SW480 (cell line): ENCODE data around the gene ZNF398.

Source experiments
- DNase-seq: peaks from one replicate; pipeline ENCODE4 v3.0.0-alpha.2; 2016; ENCODE audit warnings: low spot score

ZNF398 gene

DNA sequence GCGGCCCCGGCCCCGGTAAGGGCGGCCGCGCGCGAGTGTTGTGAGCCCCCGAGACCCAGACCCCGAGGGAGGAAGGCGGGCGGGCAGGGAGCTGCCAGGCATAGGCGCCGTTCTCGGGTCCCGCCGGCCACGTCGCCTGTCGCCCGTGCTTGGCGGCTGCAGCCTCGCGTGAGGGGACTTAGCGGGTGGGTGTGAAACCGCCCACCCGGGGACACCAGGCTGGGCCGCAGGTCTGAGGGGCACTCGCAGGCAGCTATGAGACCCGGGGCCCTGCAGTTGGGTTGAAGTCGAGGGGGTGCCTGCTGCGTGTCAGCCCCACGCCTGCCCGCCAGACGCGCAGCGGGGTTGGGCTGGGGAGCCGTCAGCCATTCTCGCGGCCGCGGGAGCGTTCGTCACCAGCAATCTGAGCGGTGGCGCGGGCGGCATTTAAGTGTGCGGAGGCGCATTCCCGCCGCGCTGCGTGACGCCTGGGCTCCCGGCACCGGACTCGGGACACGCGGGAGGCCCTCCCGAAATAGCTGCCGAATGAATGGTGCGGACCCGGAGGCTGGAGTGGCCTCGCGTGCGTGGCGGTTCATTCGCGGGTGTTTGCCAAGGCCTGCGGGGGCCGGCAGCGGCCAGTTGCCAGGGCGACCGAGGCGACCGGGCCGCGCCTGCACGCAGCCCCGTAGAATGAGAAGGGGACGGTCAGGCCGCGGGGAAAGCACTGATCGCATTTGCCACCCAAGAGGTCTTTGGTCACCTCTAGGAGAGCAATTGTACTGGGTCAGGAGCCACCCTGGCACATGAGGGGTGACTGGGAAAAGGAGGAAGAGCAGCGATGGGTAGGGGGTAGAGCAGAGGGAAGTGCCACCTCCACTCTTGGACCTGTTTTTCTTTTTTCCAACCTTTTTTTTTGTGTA, 750 bp downstream of the ZNF398 start:
- peak; percentile 48 for DNase-seq

DNA sequence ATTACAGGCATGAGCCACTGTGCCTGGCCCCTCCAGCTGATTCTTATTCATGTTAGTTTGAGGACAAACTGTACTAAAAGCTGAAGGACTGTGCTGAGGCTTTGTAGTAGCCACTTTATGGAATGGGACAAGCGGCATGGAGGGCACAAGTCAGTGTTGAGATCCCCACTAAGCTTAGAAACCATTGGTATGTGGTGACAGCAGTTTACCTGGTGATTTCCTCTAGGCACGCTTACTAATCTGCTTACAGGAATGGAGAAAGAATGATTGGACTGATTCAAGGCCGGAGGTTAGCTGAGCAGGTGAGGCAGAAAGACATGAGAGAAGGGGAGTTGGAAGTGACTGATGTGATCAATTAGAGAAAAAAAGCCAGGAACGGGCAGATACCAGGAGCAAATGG, 3.7 kb downstream of the ZNF398 start:
- DNase-seq = no peak

DNA sequence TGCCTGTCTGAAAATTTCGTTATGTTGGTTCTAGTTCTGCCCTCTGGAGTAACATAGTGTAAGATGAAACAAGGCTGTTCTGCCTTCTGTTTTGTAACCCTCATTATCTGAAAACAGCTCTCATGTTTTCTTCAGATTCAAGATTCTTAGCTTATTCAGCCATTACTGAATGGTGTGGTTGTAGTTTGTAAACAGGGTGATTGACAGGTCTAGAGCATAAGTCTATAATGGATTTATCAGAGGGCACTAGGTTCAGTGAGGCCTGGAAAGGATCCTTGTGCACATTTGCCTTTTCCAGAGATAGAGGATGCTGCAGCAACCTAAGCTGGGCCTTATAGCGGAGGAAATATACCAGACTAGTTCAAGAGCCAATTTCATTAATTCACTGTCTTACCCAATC, 6.1 kb downstream of the ZNF398 start:
- DNase-seq = no peak

DNA sequence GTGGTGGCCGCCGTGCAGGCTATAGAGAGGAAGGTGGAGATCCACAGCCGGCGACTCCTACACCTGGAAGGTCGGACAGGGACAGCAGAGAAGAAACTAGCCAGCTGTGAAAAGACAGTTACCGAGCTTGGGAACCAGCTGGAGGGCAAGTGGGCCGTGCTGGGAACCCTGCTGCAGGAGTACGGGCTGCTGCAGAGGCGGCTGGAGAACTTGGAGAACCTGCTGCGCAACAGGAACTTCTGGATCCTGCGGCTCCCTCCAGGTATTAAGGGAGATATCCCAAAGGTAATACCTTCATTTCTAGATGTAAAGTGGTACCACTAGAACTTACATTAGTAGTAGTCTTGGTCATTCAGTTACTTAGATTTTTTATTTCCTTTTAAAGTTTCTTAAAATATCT, 6.8 kb downstream of the ZNF398 start:
- DNase-seq = no peak

DNA sequence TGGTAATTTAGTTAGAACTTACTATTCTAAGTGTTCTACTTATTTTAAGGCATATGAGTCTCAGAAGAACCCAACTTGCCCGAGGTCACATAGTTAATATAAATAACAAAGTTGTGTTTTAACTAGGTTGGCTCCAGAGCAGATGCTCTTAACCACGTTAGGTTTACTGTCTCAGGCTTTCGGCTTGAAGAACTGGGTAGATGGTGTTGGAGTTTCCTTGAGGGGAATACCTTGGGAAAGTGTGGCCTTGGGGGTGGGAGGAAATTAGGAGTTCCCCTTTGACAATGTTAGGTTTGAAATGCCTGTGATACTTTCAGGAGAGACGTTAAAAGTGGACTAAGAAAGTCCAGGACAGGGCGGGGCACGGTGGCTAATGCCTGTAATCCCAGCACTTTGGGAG, 9.6 kb downstream of the ZNF398 start:
- DNase-seq = no peak

DNA sequence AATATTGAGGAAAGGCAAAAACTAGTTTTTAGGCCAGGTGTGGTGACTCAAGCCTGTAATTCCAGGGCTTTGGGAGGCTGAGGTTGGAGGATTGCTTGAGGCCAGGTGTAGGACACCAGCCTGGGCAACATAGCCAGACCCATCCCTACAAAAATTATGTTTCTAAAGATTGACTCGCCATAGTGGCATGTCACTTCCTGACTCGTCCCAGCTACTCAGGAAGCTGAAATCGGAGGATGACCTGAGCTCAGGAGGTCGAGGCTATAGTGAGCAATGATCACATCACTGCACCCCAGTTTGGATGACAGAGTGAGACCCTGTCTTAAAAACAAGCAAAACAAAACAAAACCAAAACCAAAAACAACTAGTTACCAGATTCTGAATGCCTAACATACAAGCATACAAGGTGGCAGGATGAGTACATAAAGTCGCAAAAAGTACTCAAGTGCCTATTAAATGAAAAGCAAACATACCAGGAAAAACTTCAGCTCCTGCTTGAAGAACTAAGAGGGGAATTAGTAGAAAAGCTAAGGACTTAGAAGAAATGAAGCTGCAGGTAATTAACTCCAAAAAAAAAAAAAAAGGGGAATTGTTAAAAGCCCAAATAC, 14.1 kb downstream of the ZNF398 start:
- no peak for DNase-seq

DNA sequence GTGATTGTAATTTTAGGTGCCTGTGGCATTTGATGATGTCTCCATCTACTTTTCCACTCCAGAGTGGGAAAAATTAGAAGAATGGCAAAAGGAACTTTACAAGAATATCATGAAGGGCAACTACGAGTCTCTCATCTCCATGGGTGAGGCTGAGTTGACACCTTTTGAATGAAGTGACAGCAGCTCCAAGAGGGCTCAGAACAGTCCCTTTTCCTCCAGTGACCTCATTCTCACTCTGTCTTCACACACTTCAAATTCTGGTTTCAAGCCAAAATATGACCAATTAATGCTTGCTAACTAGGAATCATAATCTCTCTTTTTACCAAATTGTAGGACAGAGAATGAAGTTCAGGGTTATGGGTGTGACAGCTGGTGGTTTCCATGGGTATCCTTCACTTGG, 18.9 kb downstream of the ZNF398 start:
- no peak for DNase-seq

DNA sequence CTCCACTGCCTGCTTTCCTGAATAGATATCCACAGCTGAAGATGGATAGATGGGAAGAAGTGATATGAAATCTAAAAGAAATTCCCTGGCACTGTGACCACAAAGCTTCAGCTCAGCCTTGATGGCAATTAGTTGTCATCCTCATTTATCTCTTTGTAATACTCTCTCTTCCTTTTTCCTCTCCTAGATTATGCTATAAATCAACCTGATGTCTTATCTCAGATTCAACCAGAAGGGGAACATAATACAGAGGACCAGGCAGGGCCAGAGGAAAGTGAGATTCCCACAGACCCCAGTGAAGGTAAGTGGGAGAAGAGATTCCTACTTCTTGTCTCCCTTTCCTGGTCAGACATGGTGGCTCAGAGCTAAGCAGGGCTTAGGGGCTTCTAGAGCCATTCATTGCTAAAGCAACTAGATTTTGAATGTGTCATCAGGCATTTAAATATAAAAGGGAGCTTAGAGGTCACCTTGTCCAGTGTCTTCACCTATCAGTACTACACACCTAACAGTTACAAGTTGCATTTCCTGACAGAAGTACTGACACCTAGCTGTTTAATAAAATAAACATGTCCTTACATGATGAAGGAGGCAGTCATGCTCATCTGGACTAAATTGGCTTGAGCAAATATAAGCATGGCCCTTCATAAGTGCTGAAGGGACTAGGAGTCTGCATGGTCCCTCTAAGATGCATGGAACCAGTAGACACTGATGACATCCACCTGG, 19.5 kb downstream of the ZNF398 start:
- no peak for DNase-seq

DNA sequence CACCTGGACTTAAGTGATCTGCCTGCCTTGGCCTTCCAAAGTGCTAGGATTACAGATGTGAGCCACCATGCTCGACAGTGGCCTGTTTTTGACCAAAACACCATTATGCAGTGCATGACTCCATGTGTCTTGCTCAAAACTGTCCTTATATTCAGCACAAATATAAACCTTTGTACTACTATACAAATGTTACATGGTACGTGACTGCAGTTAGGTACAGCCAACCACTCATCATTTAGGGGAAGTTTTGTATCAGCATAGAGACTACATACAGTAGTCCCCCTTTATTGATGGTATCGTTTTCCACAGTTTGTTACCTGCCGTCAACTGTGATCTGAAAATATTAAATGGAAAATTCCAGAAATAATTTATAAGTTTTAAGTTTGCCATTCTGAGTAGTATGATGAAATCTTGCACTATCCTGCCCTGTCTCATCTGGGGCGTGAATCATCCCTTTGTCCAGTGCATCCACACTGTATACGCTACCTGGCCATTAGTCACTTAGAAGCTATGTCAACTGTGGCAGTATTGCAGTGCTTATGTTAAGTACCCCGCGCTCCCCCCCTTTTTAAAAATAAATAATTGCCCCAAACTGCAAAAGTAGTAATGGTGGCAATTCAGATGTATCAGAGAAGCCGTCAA, 24.8 kb downstream of the ZNF398 start:
- DNase-seq = peak; percentile 72

DNA sequence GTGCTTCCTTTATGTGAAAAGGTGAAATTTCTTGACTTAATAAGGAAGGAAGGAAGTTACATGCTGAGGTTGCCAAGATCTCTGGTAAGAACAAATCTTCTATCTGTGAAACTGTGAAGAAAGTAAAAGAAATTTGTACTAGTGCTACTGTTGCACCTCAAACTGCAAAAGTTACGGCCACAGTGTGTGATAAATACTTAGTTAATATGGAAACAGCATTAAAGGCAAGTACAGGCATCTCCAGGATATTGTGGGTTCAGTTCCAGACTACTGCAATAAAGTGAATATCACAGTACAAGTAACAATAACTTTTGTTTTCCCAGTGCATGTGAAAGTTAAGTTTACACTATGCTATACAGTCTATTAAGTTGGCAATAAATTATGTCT, 25.3 kb downstream of the ZNF398 start:
- DNase-seq = no peak

DNA sequence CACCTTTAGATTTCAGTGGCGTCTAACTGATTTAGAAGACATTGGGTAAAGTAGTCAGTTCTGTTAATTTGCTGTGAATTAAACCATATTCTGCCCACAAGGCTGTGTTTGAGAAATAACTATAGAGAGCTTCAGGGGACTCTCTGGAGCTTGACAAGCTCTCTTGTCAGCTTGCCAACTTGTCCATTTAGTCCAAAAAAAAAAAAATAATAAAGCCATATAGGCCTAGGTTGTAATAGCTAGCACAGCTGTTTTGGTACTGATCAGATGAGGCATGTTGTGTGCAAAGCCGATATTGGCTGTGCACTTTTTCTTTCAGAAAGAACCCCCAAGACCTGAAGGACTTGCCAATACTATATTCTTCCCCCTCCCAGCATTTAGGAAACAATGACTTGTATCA, 27.9 kb downstream of the ZNF398 start:
- DNase-seq = no peak

DNA sequence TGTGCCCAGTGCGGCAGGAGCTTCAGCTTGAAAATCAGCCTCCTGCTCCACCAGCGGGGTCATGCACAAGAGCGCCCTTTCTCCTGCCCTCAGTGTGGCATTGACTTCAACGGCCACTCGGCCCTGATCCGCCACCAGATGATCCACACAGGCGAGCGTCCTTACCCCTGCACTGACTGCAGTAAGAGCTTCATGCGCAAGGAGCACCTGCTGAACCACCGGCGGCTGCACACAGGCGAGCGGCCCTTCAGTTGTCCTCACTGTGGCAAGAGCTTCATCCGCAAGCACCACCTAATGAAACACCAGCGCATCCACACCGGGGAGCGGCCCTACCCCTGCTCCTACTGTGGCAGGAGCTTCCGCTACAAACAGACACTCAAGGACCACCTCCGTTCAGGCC, 32.0 kb downstream of the ZNF398 start:
- DNase-seq = no peak

DNA sequence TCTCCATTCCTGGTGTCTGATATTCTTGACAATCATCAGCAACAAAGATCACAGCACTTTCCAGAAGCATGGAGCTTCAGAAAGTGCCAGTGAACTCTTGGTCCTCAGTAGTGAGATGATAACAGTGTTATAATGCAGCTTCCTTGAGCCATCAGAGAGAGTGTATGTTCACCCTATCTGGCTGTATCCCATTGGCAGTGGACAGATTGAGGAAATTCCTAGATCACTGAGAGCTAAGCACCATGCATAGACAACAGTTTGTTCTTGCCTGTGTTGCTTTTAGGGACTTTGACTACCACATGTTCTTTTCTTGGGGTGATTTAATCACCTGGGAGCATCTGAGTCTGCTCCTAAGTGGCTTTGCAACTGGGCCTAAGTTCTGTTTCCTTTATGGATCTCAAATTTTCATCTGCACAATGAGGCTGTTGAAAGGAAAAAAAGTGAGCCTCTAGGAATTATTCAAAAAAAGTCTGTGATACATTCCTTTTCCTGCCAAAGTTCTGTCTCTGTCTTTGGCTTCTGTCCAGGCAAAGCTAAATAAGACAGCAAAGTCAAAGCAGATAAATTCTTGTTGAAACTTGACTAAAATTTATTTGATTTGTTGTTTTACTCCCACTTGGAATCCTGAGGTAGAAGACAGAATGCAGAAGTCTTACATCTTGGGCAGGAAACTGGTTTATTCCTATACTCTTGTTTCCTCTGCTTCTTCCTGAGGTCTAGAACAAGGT, 33.6 kb downstream of the ZNF398 start:
- DNase-seq = no peak

DNA sequence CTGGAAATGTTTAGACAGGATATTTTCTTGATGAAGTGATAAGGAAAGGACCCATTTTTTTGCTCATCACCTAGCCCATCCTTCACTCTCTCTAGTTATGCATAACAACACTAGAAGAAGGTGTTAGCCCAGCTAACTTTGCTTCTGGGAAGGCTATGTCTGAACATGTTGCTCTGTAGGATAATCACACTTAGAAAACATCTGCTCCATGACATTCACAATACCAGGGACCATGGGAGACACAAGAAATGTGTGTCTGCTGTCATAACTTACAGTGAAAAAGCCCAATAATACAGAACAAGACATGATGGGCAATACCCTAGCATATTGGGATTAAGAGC, 34.2 kb downstream of the ZNF398 start:
- DNase-seq = no peak

DNA sequence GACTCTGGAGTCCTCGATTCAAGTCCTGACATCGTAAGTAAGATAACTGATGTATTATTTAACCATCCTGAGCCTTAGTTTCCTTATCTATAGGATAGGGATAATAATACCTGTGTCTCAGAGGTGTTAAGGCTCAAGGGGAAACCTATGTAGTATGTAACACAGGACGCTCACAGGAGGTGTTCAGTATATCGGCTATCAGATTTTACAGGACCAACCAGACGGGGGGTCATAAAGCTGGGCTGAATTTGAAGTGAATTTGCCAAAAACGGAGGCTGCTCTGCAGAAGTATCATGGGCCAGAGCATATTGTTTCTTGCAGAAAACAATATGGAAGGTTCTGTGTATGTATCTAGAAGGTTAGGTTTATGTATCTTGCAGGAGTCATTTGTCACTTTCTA, 37.0 kb downstream of the ZNF398 start:
- no peak for DNase-seq

DNA sequence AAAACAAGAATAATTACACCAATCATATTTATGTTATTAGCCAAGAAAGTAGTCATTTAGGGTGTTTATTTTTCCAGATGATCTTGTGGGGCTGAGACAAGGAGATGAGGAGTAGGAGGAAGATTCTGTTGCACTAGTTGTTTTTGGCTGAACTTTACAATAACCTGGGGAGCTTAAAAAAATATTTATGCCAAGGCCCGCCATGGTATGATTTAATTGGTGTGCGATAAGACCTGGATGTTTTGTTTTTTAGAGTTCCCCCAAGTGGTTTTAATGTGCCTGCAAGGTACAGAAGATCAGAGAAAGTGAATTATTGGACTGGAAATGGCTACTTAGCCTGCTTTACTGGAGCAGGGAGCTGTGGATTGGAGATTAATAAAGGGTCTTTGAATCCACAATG, 41.0 kb downstream of the ZNF398 start:
- DNase-seq = no peak

DNA sequence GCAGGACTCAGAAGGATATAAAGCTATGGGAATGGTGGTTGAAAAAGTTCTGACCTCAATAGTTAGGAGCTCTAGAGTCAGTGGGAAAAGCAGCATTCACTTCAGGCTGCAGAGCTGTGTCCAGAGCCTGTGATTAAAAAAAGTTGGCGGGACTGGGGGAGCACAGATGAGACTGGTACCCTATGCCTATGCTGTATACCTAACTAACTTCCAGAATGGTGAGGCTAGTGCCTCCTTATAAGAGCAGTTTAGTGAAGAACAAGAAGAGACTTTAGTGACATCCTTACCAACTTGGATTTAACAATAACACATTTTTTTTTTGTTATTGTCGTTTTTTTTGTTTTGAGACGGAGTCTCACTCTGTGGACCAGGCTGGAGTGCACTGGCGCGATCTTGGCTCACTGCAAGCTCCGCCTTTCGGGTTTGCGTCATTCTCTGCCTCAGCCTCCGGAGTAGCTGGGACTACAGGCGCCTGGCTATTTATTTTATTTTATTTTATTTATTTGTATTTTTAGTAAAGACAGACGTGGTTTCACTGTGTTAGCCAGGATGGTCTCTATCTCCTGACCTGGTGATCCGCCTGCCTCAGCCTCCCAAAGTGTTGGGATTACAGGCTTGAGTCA, 41.5 kb downstream of the ZNF398 start:
- DNase-seq = no peak

DNA sequence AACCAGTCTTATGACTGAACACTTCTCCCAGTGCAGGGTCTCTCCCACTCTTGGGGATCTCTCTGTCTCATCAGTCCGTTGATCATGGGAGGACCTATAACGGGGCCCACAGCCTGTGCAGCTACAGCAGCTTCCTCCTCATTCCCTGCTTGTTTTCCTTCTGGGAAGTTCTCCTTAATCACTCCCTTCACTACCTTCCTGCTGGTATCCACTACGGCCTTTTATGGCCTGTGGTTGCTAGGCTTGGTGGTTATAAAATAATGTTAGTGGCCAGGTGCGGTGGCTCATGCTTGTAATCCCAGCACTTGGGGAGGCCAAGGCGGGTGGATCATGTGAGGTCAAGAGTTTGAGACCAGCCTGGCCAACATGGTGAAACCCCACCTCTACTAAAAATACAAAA, 44.6 kb downstream of the ZNF398 start:
- DNase-seq = no peak

DNA sequence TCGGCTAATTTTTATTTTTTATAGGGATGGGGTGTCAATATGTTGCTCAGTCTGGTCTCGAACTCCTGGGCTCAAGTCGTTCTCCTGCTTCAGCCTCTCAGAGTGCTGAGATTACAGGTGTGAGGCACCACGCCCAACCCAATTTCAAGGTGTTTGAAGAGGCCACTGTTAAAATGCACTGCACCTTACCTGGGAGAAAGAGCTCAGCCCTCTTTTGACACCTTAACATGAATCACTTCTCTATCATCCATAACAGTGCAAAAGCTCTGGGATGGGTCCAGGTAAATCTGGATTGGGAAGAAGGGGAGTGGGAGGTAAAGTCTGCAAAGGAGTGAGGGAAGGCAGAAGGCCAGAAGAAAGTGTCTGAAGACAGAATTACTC, 47.5 kb downstream of the ZNF398 start:
- DNase-seq = no peak

DNA sequence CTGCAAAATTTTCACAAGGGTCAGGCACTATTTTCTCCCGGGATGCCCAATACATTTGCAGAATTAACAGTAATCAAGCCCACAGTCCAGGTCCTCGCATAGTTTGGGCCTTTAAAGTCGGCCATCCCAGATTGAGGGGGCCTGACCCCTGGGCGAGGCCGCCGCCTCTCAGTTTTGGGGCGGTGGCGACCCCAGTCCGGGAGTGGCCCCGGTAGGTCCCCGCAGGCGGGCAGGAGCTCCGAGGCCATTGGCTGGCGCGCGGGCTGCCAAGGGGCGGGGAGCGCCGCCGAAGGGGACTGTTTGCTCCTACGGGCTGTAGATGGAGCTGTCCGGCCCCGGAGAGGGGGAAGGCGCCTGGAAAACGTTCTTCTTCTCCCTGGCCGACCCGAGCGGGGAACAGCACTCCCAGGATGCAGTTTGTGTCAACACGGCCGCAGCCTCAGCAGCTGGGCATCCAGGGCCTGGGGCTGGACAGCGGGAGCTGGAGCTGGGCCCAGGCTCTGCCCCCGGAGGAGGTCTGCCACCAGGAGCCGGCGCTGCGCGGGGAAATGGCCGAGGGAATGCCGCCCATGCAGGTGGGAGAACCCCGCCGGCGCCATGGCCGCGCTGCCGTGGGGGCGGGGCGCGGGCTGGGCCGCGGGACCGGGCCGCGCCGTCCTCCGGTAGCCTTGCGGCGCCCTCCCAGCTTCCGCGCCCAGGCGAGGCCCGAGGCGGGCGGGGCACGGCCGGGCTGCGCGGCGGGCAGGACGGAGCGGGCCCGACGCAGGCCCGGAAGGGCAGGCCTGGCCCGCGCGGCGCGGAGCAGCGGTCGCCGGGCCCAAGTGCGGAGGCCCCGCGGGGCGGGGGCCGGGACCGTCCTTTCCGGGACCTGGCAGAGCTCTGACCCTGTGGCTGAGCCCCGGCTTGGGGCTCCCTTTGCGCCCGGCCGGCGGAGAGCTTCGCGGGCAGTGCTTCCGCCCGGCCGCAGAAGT, 48.2 kb downstream of the ZNF398 start, which contains the start of gene ZNF282:
TSS of gene ZNF282 (plus strand) at position 367 of the 971 bp plus-strand sequence. CDS start at position 411, 44 bp downstream.
- peak; percentile 91 for DNase-seq
